GM13976 (cell line): ENCODE measurements around the gene ICAM1.

Source experiments
- DNase-seq: peaks from one replicate; pipeline ENCODE4 v3.0.0; 2012; ENCODE audit warnings: low spot score
- in situ Hi-C: fragments of 300-500 bp; cut with MboI; formaldehyde crosslinking; loops from one replicate; pipeline ENCODE4 v1.12.0; 2022; ENCODE audit warnings: low sequenced_read_pairs, mixed read lengths, inconsistent platforms; ENCODE audit not compliant: unreplicated experiment
- TF ChIP-seq, protein P1 (sequence below): IDR thresholded peaks from 2 replicates; pipeline ENCODE4 v1.5.1; 2012; ENCODE audit warnings: borderline replicate concordance, mild to moderate bottlenecking; ENCODE audit not compliant: insufficient read depth; ENCODE audit errors: extremely low read depth, missing control alignments, control extremely low read depth

ICAM1 gene

DNA sequence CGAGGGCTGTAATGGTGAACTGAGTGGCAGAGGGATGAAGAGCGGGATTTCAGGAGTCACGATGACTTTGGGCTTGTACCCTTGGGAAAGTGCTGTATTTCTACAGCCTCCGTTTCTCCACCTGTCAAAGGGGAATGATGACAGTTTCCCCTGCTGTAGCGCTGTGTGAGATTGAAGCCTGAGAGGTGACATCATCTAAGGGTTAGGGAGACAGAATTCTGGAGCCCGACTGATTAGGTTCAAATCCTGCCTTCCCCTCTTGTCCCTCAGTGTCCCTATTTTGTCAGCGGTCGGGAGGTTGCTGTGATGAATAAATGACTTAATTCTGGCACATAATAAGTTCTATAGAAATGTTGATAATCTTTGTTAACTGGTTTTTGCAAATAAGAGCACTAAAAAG, 18.2 kb upstream of the ICAM1 start:
- in situ Hi-C loops = no loop called here
- no peak for DNase-seq
- TF ChIP-seq, protein P1, sequence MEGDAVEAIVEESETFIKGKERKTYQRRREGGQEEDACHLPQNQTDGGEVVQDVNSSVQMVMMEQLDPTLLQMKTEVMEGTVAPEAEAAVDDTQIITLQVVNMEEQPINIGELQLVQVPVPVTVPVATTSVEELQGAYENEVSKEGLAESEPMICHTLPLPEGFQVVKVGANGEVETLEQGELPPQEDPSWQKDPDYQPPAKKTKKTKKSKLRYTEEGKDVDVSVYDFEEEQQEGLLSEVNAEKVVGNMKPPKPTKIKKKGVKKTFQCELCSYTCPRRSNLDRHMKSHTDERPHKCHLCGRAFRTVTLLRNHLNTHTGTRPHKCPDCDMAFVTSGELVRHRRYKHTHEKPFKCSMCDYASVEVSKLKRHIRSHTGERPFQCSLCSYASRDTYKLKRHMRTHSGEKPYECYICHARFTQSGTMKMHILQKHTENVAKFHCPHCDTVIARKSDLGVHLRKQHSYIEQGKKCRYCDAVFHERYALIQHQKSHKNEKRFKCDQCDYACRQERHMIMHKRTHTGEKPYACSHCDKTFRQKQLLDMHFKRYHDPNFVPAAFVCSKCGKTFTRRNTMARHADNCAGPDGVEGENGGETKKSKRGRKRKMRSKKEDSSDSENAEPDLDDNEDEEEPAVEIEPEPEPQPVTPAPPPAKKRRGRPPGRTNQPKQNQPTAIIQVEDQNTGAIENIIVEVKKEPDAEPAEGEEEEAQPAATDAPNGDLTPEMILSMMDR = no peak

DNA sequence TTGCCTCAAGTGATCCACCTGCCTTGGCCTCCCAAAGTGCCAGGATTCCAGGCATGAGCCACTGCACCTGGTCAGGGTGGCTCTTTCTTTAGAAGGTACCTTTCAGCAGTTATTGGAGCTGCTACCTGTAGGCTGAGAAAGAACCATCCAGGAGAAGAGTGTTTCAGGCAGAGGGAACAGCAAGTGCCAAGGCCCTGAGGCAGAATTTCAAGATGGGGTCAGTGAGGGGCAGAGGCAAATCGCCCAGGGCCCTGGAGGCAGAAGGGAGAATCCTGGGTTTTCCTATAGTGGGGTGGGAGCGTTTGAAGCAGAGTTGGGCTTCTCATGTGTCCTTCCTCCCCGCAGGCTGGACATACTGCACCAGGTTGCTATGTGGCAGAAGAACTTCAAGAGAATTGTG, 16.7 kb upstream of the ICAM1 start:
- TF ChIP-seq, protein P1 = no peak
- in situ Hi-C loops = no loop called here
- DNase-seq = no peak

DNA sequence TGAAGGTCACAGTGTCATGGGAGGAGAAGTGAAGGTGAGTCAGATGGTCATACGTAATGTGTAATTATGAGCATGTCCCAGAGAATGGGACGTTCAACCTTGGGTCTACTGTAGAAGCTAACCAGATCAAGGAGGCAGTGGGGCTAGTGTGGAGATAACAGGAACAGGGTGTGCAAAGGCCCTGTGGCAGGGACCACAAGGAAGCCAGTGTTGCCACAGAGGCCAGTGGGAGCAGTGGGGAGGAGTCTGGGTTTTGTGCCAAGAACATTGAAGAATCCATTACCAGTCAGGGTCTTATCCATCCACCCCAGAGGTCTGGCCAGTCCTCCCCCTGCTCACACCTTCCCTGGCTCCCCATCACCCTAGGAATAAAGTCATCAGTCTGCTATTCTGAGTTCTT, 15.6 kb upstream of the ICAM1 start:
- in situ Hi-C loops = no loop called here
- DNase-seq = no peak
- TF ChIP-seq, protein P1 = no peak

DNA sequence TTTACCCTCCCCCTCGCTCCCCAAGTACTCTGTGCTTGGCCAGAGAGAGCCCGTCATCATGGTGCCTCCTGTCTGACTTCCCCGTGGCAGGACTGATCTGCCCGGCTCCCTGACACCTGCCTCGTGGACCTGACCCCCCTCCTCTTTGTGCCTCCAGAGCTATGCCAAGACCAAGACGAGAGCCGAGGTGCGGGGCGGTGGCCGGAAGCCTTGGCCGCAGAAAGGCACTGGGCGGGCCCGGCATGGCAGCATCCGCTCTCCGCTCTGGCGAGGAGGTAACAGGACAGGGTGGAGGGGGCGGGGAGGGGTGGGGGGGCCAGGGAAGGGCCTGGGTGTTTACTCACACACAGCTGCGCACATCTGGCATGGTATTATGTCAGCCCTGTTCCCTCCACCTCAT, 14.4 kb upstream of the ICAM1 start:
- no peak for DNase-seq
- TF ChIP-seq, protein P1 = no peak
- in situ Hi-C loops = no loop called here

DNA sequence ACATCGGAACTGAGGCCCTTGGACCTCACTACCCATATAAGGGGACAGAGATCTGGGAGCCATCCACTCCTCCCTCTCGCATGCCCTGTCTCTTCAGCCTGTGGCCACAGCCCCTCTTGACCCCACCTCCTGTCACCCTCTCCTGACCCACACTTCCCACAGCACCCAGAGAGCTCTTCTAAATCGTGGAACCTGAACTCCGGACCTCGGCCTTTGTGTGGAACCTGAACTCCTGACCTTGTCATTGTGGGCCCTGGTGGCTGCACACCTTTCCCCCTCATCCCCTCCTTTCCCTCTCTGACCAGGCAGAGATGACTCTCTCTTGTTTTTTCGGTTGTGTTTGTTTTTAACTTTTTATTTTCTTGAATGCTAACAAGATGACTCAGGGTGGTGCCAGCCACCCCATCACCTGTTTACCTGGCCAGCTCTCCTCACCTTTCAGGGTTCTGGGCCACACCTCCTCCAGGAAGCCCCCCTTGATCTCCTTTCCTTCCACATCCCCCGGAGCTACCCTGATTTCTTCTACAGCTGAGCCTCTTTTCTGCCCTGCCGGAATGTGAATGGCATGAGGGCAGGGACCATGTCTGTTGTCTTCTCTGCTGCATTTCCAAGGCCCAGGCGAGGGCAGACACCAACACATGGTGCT, 13.8 kb upstream of the ICAM1 start:
- TF ChIP-seq, protein P1 = no peak
- in situ Hi-C loops = no loop called here
- DNase-seq = no peak

DNA sequence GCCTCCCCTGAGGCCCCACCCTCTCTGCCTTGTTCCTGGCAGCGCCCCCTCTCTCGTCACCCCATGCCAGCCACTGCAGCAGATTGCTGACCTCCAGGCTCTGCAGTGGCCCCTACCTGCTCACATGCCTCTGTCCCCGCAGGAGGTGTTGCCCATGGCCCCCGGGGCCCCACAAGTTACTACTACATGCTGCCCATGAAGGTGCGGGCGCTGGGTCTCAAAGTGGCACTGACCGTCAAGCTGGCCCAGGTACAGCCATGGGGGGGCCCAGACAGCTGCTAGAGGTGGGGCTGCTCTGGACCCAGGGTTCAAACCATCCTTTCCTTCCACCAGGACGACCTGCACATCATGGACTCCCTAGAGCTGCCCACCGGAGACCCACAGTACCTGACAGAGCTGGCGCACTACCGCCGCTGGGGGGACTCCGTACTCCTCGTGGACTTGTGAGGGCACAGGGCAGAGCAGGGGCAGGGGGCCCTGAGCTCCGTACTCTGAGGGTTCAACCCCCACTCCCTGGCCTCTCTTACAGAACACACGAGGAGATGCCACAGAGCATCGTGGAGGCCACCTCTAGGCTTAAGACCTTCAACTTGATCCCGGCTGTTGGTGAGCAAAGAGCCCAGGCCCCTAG, 12.7 kb upstream of the ICAM1 start:
- DNase-seq = no peak
- in situ Hi-C loops = no loop called here
- TF ChIP-seq, protein P1 = no peak
